Embryonic facial prominence (tissue), 1 donor: ENCODE measurements around the gene SARS1.
"Not testable (repeated sequence)": the region's sequence is repeated elsewhere in the genome, so short reads cannot be mapped to it uniquely, and the experiment has no call there.

Experiments
- DNase-seq: peaks from one replicate; pipeline ENCODE4 v3.0.0-alpha.2; 2016; ENCODE audit errors: extremely low spot score

The SARS1 gene

GRCh38 chr1:109193653-109194590 is 19.8 kb upstream of the SARS1 start:
- no peak for DNase-seq

DNA sequence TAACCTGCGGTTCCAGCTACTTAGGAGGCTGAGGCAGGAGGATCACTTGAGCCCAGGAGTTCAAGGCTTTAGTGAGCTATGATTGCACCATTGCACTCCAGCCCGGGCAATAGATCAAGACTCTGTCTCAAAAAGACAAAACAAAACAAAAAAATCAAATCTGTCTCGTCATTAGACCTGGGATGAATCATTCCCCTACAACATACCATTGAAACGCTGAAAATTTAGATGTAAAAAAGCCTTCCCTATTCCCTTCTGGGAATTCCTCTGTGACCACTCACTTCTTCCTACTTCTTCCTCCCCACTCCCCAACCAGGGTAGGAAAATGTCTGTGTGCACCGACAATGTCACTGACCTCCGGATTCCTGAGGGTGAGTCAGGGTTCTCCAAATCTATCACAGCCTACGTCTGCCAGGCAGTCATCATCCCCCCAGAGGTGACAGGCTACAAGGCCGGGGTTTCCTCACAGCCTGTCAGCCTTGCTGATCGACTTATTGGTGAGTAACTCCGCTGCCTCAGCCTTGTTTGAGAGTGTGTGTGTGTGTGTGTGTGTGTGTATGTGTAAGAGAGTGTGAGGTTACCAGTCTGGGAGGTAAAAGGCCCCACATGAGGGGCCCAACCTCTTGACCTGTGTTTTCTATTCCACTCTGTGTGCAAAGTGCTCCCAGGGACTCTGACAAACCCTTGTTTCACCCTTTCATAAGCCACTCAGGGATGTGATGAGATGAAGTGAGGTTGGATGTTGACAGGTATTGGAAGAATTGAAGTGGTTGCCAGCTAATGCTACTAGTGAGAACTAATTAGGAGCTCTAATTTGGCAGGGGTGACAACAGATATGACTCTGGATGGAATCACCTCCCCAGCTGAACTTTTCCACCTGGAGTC is 16.3 kb upstream of the SARS1 start:
- no peak for DNase-seq

GRCh38 chr1:109198043-109198695 is 15.5 kb upstream of the SARS1 start:
- no peak for DNase-seq

- no peak for DNase-seq
Measured at GRCh38 chr1:109198745-109199144, 15.0 kb upstream of the SARS1 start.

DNA sequence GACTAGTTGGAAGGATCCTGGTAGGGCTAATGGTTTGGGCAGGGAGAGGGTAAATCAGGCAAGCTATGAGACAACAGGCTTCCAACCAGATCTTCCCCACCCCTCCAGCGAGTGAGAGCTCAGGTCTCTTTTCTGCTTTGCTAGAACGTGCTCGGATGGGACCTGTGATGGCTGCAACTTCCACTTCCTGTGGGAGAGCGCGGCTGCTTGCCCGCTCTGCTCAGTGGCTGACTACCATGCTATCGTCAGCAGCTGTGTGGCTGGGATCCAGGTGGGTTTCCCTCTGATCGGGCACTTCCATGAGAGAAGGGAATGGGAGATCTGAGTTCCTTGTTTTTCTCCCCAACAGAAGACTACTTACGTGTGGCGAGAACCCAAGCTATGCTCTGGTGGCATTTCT is 14.0 kb upstream of the SARS1 start:
- no peak for DNase-seq

GRCh38 chr1:109201123-109201703 is 12.5 kb upstream of the SARS1 start:
- DNase-seq, result no peak

- DNase-seq, result no peak
Measured at GRCh38 chr1:109204484-109204883, 9.2 kb upstream of the SARS1 start.

GRCh38 chr1:109206339-109206738 is 7.4 kb upstream of the SARS1 start:
- no peak for DNase-seq

- no peak for DNase-seq
Measured at GRCh38 chr1:109207467-109208103, 6.1 kb upstream of the SARS1 start.

DNA sequence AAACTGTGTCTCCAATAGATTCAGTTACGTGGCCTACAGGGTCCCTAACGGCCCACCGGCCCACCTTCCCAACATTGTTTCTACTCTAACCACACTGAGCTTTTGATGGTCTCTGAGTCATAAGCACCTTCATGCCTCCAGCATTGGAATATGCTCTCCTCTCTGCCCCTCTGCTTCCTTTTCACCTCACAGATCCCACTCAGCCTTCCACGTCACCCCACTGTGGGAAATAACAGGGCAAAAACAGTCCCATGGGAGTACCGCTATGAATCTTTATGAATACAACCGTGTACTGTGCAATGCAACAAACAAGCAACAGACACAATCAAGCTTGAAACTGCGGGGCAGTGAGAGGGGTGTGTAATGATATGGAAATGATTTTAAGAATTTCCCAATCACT is 5.3 kb upstream of the SARS1 start:
- no peak for DNase-seq

- no peak for DNase-seq
Measured at GRCh38 chr1:109208836-109209463, 4.8 kb upstream of the SARS1 start.

DNA sequence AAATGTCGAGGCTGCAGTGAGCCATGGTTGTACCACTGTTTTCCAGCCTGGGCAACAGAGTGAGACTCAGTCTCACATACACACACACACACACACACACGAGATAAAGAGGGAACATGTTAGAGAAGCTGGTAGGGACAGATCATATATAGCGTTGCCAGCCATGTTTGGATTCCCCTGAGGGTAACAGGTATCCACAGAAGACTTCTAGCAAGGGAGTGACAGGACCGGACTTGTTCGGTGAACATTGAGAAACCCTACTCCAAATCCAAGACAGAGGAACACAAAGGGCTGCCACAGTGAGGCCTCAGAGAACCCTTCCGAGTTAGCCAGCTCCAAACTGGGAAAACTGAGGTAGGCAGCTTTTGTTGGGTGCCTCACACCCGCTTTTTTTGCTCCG is 3.7 kb upstream of the SARS1 start:
- DNase-seq, result no peak

DNA sequence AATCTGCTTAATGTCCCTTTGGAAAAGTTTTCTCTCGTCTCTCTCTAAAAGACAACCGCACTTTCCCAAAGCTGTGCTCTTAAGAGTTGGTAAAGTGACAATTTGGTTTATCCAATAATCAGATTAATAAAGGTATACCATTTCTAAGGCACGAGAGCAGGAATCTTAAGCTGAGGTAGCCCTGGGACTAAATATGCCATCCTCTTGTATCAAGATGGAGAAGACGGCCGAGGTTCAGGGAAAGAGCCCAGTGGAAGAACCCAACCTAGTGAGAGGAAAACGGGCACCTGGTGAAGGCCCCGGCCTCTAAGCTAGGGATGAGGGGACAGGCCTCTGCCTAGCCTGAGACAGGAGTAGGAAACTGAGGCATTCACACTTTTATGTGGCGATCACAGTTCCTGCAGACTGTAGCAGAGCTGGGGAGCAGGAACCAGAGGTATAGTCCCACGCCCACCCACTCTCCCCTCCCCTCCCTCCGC is 334 bp upstream of the SARS1 start:
- no peak for DNase-seq

DNA sequence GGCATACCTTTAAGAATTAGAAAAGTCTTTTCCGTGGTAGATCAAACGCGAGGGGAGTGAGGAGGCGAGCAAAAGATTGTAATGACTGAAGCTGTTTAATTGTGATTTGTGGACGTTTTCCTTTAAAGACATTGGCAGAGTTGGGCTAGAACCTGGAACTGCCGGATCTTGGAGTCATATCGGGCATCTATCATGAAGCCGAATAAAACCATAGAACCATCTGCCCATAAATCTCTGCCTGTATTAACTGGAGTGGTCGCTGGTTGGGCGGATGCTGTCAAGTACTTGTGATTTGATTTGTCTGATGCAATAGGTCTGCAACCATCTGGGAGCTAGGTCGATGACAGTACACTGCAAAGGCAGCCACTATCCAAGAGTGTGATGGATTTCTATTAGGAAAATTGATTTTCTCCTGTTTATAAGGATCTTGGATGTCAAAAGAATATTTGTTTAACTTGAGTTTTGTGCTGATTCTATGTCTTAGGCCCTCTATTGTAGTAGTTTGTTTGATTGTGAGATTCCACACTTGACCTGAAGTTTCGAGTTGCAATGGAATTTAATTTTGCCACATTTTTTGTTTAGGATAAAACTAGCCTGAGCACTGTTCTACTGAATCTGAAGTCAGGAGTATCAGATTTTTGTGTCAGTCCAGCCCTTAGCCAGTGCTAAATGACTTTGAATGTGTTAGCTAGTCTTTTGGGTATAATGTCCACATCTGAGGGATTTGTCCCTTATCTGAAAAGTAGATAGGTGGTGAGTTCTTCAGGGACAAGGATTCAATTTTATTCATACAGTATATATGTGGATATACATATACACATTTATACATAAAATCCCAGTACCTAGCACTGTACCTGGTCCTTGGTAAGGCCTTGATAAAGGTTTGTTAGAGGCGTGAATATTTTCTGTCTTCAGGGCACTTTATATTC is 1.2 kb downstream of the SARS1 start:
- DNase-seq, result peak; percentile 34

DNA sequence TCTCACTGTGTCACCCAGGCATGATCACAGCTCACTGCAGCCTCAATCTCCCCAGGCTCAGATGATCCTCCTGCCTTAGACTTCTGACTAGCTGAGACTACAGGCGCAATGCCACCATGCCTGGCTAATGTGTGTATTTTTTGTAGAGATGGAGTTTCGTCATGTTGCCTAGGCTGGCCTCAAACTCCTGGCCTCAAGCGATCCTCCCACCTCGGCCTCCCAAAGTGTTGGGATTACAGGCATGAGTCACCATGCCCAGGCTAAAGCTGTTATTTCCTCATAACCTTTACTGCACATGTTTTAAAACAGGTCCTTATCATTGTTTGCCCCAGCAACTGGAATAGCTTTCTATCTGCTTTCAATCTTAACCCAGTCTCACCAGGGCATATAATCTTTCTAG is 2.9 kb downstream of the SARS1 start:
- DNase-seq, result no peak

GRCh38 chr1:109218516-109218915 is 4.8 kb downstream of the SARS1 start:
- DNase-seq, result no peak

- DNase-seq, result not testable (repeated sequence)
Measured at GRCh38 chr1:109221201-109221600, 7.5 kb downstream of the SARS1 start.

GRCh38 chr1:109225308-109225707 is 11.6 kb downstream of the SARS1 start:
- DNase-seq, result no peak

DNA sequence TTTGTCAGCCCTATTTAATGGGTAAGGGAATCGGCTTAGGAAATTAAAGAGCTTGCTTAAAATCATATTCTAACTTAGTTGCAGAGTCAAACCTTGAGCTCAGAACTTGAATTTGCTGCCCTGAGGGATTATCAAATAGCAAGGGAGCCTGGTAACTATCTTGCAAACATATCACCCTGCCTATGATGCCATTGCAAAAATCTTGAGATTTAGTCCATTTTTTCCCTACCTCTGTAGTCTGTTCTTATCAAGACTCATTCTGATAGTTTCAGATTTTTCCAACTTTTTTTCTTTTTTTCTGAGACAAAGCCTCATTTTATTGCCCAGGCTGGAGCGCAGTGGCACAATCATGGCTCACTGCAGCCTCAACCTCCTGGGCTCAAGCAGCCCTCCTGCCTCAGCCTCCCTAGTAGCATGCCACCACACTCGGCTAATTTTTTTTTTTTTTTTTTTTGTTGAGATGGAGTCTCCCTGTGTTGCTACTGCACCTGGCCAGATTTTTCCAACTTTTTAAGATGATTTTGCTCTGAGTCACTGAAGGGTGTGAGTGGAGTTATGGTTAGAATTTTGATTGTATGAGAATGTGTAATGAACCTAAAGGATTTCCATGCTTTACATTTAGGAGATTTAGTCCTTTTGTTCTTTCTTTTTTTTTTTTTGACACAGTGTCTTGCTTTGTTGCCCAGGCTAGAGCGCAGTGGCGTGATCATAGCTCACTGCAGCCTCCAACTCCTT is 12.2 kb downstream of the SARS1 start:
- DNase-seq, result no peak
